Measurements from ENCODE around the gene HEBP2. TPM values are rescaled to one million over a fixed set of nuclear protein-coding genes. Genes with fewer than 3 reads are reported as not detected.

HEBP2 gene
- total RNA-seq, 1 donor from 2014 or later: 38.6 TPM

DNA sequence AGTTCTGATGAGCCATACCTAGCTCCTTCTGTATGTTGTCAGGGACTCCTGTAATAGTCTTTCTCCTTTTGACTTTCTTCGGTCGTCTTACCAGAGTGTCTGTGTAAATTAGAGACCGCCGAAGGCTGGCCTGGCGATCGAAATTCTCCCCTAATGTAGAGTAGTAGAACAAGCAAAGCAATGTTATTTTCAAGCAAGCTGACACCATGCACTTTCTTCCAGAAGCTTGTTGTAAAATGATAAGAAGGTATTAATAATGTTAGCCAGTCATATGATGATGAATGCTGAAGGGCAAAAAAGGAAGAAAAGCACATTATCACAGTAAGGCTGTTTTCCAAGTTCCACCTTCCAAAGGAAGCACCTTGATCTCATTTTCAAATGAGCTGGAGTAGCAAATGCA, 37.9 kb downstream of the HEBP2 start:
- Histone ChIP-seq H3K36me3 (peaks cover 25% of the 10 kb centered on the region), H3K27ac (no peak overlapping the region), H3K9me3 (no peaks in the 10 kb centered on the region), H3K27me3 (ENCODE audit: low read depth) (no peaks in the 10 kb centered on the region), H3K4me3 (no peak overlapping the region), H3K4me1 (peaks cover 10% of the 10 kb centered on the region)
- intact Hi-C loops (cut with DNase I): no loop called here
- no peak for ATAC-seq
- TF ChIP-seq CTCF (IDR thresholded peaks at IDR 0.05): no peak
- no peak for DNase-seq

- Histone ChIP-seq H3K36me3 (peaks cover 26% of the 10 kb centered on the region), H3K4me1 (peaks cover 10% of the 10 kb centered on the region), H3K27me3 (ENCODE audit: low read depth) (no peaks in the 10 kb centered on the region), H3K27ac (no peak overlapping the region), H3K9me3 (no peaks in the 10 kb centered on the region), H3K4me3 (no peak overlapping the region)
- no peak for TF ChIP-seq CTCF (IDR thresholded peaks at IDR 0.05)
- intact Hi-C loops (cut with DNase I): no loop called here
- DNase-seq: no peak
- ATAC-seq: peak in 1 of 2 donors; percentile 39
Observed at GRCh38 chr6:138442663-138443062, 38.6 kb downstream of the HEBP2 start.

DNA sequence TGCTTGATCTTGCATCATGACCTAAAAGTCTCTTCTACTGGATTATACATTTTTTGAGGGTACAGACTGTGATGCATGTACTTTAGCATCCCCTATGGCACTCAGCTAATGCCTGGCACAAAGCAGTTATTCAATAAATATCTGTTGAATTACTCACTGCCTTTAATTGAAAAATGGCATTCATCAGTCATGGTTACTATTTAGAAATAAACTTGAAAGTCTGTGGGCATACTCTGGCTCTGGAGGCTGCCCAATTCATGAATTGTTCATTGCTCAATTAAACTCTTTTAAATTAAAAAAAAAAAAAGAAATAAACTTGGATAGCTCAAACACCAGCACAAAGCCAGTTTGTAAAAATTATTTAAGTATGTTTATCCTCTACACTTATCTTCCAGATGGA, 40.0 kb downstream of the HEBP2 start:
- TF ChIP-seq CTCF (IDR thresholded peaks at IDR 0.05): no peak
- DNase-seq: no peak
- intact Hi-C loops (cut with DNase I): no loop called here

DNA sequence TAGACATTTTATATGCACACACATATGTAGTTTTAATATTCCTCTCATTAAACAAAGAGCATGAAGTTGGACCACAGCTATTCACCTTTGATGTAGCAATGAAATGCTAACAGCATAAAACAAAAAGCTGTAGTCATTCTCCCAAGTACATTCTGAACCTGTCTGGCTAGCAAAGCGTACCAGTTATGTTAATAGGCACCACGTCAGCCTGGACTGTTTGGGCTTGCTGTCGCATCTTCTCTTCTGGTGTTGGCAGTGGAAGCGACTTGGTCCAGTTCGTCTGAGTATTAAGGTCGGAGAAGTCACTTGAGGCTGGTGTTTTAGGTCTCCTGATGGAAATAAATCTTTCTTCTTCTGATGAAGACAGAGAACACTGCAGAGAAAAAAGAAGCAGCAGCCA, 42.8 kb downstream of the HEBP2 start:
- TF ChIP-seq CTCF (IDR thresholded peaks at IDR 0.05): no peak
- no peak for ATAC-seq
- intact Hi-C loops (cut with DNase I): no loop called here
- Histone ChIP-seq H3K4me3 (no peak overlapping the region), H3K27me3 (ENCODE audit: low read depth) (no peaks in the 10 kb centered on the region), H3K36me3 (peaks cover 13% of the 10 kb centered on the region), H3K27ac (no peak overlapping the region), H3K9me3 (no peaks in the 10 kb centered on the region), H3K4me1 (no peaks in the 10 kb centered on the region)
- DNase-seq: no peak

More for the DNA sequence above, 40.0 kb downstream of the HEBP2 start:
- Histone ChIP-seq H3K9me3 (no peaks in the 10 kb centered on the region), H3K36me3 (peaks cover 26% of the 10 kb centered on the region), H3K27me3 (ENCODE audit: low read depth) (no peaks in the 10 kb centered on the region), H3K4me3 (no peak overlapping the region), H3K4me1 (peaks cover 10% of the 10 kb centered on the region), H3K27ac (no peak overlapping the region)
- no peak for ATAC-seq

GRCh38 chr6:138450445-138450844, 46.4 kb downstream of the HEBP2 start:
- Histone ChIP-seq H3K4me3 (no peak overlapping the region), H3K27me3 (ENCODE audit: low read depth) (no peaks in the 10 kb centered on the region), H3K27ac (no peak overlapping the region), H3K36me3 (peaks cover 11% of the 10 kb centered on the region), H3K4me1 (peaks cover 6% of the 10 kb centered on the region), H3K9me3 (no peaks in the 10 kb centered on the region)
- DNase-seq (no peak), ATAC-seq (no peak)
- TF ChIP-seq CTCF (IDR thresholded peaks at IDR 0.05): no peak
- intact Hi-C loops (cut with DNase I): no loop called here

DNA sequence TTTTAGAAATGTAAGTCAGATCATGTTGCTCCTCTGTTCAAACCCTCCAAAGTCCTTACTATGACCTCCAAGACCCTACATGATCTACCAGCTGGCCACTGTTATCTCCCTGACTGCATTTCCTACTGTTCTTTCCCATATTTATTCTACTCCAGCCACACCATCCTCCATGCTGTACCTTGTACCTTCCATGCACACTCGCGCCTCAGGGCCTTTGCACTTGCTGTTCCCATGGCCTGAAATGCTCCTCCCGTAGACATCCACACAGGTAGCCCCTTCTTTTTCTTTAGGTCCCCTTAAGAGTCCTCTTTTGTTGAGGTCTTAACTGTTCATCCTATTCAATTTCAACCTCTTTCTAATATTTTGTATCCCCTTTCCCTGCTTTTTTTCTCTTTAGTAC, 47.0 kb downstream of the HEBP2 start:
- no peak for DNase-seq
- H3K27ac ChIP-seq: no peak overlapping the region

More for the DNA sequence above, 47.0 kb downstream of the HEBP2 start:
- Histone ChIP-seq H3K27me3 (ENCODE audit: low read depth) (no peaks in the 10 kb centered on the region), H3K4me1 (peaks cover 11% of the 10 kb centered on the region), H3K9me3 (no peaks in the 10 kb centered on the region), H3K4me3 (no peak overlapping the region), H3K36me3 (peaks cover 7% of the 10 kb centered on the region)
- no peak for TF ChIP-seq CTCF (IDR thresholded peaks at IDR 0.05)
- no peak for ATAC-seq
- intact Hi-C loops (cut with DNase I): no loop called here

Measured in lower lobe of right lung (tissue), 2 donors.